HG03064 (cell line): ENCODE results near the gene FRMD4A.

Experiments
- ATAC-seq: cut with Tn5 transposase; IDR thresholded peaks from one replicate; pipeline ENCODE4 v1.9.1; 2021; ENCODE audit warnings: low read depth; ENCODE audit not compliant: unreplicated experiment

FRMD4A gene

GRCh38 chr10:14345262-14345661, 14.5 kb upstream of the FRMD4A start:
- no peak for ATAC-seq

- no peak for ATAC-seq
Measured at GRCh38 chr10:14340051-14340744, 9.5 kb upstream of the FRMD4A start.

- ATAC-seq = no peak
Measured at GRCh38 chr10:14336736-14337135, 6.0 kb upstream of the FRMD4A start.

GRCh38 chr10:14334771-14335170, 4.0 kb upstream of the FRMD4A start:
- no peak for ATAC-seq

GRCh38 chr10:14333606-14334005, 2.9 kb upstream of the FRMD4A start:
- ATAC-seq = no peak

DNA sequence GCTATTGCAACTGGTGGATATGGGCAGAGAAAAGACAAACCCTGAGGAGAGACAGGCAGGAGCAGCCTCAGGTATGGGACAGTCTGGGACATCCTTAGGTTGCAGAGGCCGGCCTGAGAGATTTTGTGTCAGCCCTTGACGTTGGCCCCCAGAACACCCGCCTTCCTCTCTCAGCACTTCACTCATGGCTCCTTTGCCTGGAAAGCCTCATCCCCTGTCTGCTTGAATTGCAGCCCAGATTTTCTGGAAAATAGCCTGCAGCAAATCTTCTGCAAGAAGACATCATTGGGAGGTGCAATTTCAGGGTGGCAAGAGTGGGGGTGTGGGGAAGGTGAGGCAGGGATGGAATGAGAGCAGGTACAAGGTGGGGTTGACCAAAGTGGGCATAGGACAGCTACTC, 2.2 kb upstream of the FRMD4A start:
- ATAC-seq = no peak

DNA sequence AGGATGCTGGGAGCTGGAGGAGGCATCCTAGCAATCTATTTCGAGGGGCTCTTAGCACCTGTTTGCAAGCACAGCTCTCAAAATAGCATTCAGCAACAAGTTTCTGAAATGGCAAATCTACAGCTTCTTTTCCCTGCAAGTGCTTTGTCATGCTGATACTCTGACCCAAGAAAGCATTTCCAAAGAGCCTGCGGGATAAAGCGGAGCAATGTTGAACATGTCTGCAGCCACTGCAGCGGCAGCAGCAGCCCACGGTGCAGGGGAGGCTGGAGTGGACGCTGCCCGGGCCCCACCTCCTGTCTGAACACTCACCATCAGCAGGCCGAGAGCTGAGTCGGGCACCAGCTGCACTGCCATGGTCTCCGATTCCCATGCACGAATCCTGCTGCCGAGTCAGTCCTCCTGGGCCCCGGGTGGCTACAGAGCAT, 964 bp downstream of the FRMD4A start:
- no peak for ATAC-seq

GRCh38 chr10:14328881-14329672, 1.6 kb downstream of the FRMD4A start:
- no peak for ATAC-seq

- ATAC-seq = no peak
Measured at GRCh38 chr10:14327527-14327926, 3.2 kb downstream of the FRMD4A start.

DNA sequence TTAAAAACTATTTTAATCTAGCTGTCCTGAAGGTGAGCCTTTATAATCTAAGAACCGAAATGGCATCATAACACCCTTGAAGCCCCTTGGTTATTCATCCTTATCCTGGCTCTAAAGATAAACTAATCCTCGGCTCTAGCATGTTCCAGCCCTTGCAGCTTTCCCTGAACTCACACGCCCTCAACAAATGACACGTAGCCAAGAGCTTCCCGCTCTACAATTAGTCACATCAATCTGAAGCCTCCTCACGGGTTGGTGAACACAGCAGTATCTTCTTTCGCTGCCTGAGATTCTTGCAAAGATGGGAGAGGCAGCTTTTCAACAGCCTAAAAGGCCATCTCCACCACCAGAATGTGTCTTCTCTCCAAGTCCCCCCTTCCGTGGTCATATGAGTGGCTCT, 4.1 kb downstream of the FRMD4A start:
- ATAC-seq = no peak

GRCh38 chr10:14325325-14325955, 5.3 kb downstream of the FRMD4A start:
- ATAC-seq = no peak

- no peak for ATAC-seq
Measured at GRCh38 chr10:14322526-14323188, 8.1 kb downstream of the FRMD4A start.

- no peak for ATAC-seq
Measured at GRCh38 chr10:14318007-14318406, 12.7 kb downstream of the FRMD4A start.

- no peak for ATAC-seq
Measured at GRCh38 chr10:14312014-14312413, 18.7 kb downstream of the FRMD4A start.

- ATAC-seq = no peak
Measured at GRCh38 chr10:14311206-14311957, 19.3 kb downstream of the FRMD4A start.

DNA sequence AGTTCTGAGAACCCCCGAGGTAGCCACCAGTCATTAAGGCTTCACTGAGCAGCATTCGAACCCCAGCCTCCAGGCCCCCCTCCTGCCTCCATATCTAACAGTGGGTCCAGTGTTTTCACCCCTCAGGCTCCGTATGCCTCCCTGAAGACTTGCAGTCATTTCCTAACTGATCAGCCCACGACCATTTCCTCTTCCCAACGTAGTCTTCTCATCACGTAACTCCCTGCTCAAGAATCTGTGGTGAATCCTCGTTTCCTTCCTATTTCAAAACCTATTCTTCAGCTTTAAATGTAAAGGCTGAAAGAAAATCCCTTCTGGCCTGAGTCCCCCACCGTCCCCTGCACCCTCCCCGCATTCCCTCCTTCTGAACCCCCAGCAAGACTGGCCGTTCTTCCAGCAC, 21.1 kb downstream of the FRMD4A start:
- no peak for ATAC-seq

DNA sequence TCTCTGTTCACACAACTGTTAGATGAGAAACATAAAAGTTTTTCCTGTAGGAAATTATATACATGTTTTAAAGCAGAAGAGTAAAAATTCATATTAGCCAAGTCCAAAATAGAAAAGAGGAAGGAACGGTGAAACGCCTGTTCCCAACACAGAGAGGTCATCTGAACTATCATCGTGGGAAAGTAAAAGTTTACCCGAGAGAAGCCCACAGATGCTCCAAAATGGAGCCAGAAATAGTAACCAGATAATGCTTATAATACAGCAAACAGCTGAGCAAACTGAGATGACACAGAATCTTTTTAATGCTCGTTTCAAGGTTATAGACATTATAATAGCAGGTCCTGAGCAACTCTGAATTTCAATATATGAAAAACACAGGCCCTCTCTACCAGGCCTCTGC, 24.5 kb downstream of the FRMD4A start:
- ATAC-seq = no peak

DNA sequence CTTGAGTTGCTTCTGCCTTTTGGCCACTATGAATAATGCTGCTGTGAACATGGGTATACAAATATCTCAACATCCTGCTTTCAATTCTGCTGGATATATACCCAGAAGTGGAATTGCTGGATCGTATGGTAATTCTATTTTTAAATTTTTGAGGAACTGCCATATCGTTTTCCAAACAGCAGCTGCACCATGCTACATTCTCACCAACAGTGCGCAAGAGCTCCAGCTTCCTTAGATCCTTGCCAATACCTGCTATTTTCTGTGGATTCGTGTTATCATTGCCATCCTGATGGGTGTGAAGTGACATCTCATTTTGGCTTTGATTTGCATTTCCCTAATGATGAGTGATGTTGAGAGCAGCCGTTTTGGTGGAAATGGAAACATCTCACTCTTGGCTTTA, 26.7 kb downstream of the FRMD4A start:
- no peak for ATAC-seq

DNA sequence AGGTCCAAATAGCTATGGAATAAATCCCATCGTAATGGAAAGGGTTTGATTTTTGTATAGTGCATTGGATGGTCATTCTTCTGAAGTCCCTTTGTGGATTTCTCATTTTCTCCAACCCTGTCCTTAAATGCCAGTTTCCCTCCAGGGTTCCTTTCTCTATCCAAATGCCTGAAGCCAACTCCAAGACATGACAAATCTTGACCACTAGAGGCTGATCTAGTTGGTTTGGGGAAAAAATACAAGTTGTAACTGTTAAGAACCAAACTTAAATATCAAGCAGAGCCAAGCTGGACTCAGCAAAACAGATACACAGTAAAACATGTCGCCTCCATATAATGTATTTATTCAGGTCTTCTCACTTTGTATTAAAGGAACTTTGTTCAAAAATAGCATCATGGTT, 28.7 kb downstream of the FRMD4A start:
- ATAC-seq = no peak

GRCh38 chr10:14299556-14299955, 31.2 kb downstream of the FRMD4A start:
- no peak for ATAC-seq
